Measurements from ENCODE around the gene DCAF17. TPM values are rescaled to one million over a fixed set of nuclear protein-coding genes. Genes with fewer than 3 reads are reported as not detected.

The DCAF17 gene
- total and polyA plus RNA-seq, 2 of the 13 experiments (the other 11 are each of a cell fraction or from before 2014, with no cell fraction given): 13.7 to 30.0 TPM

DNA sequence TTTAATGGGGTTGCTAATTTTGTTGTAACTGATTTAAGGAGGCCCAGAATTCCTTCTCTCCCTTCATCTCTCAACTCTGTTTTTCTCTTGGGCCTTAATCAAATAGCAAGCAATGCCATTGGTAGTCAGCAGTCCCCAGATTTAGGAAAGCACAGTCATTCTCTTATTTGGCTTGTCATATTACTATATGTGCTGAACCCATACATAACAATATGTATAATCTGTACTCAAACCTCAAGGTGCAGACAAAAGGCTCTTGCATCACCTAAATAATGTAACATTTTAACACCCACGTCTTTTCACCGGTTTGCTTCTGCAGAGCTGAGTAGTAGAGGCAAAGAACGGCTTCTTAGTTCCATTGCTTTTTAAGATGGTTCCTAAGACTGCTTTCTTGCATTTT, 33.6 kb upstream of the DCAF17 start (continued):
- no peak for TF ChIP-seq TFE3 (CRISPR knock-in tag; IDR thresholded peaks at IDR 0.05)
- no peak for TF ChIP-seq ZFAT (CRISPR knock-in tag; conservative IDR thresholded peaks at IDR 0.05)
- TF ChIP-seq ZNF350 (CRISPR knock-in tag; IDR thresholded peaks at IDR 0.05; ENCODE audit: borderline replicate concordance, low read depth): no peak
- no peak for TF ChIP-seq EEA1 (CRISPR knock-in tag; IDR thresholded peaks at IDR 0.05; ENCODE audit: borderline replicate concordance)
- TF ChIP-seq ZBTB42 (CRISPR knock-in tag; IDR thresholded peaks at IDR 0.05): no peak
- TF ChIP-seq, protein P1, sequence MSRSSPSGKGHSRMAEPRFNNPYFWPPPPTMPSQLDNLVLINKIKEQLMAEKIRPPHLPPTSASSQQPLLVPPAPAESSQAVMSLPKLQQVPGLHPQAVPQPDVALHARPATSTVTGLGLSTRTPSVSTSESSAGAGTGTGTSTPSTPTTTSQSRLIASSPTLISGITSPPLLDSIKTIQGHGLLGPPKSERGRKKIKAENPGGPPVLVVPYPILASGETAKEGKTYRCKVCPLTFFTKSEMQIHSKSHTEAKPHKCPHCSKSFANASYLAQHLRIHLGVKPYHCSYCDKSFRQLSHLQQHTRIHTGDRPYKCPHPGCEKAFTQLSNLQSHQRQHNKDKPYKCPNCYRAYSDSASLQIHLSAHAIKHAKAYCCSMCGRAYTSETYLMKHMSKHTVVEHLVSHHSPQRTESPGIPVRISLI (CRISPR knock-in tag; IDR thresholded peaks at IDR 0.05; ENCODE audit: borderline replicate concordance): no peak
- no peak for TF ChIP-seq ZNF235 (CRISPR knock-in tag; IDR thresholded peaks at IDR 0.05; ENCODE audit: borderline replicate concordance)
- TF ChIP-seq, protein P2, sequence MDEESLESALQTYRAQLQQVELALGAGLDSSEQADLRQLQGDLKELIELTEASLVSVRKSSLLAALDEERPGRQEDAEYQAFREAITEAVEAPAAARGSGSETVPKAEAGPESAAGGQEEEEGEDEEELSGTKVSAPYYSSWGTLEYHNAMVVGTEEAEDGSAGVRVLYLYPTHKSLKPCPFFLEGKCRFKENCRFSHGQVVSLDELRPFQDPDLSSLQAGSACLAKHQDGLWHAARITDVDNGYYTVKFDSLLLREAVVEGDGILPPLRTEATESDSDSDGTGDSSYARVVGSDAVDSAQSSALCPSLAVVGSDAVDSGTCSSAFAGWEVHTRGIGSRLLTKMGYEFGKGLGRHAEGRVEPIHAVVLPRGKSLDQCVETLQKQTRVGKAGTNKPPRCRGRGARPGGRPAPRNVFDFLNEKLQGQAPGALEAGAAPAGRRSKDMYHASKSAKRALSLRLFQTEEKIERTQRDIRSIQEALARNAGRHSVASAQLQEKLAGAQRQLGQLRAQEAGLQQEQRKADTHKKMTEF (CRISPR knock-in tag; IDR thresholded peaks at IDR 0.05): no peak

DNA sequence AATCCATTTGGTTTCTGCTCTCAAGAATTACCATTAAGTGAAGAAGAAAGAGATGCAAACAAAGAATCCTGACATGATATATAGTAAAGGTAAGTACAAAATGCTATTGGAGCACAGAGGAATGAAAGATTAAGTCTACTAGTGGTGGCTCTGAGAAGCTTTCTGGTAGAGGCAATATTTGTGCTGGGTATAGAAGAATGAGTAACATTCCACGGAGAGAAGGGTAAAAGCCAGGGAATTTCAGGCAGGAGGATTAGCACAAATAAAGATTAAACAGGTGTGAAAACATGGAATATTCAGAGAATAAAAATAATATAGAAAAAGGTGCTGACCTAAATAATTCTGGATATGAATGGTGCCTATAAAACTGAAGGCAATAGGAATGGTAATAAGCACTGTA, 32.1 kb upstream of the DCAF17 start:
- Histone ChIP-seq H3K79me2 (ENCODE audit: insufficient read depth, low read length) (peaks cover 50% of the 10 kb centered on the region), H3K27ac (ENCODE audit: extremely low read length, insufficient read depth, low read length) (no peak overlapping the region), H3K4me2 (ENCODE audit: low read depth, low read length) (no peak overlapping the region), H3K27me3 (ENCODE audit: control insufficient read depth in 1 of 2, insufficient read depth in 2 of 2, low read length in 2 of 2) (no peaks in the 10 kb centered on the region), H3K4me3 (replicated peaks in 1 of 3; ENCODE audit: insufficient read depth in 1 of 3, low read depth in 2 of 3, low read length in 3 of 3) (no peak overlapping the region), H2AFZ (ENCODE audit: low read length) (no peak overlapping the region), H4K20me1 (ENCODE audit: insufficient read depth, low read length) (no peaks in the 10 kb centered on the region), H3K36me3 (replicated peaks in 1 of 2; ENCODE audit: control insufficient read depth in 1 of 2, insufficient read depth in 2 of 2, low read length in 2 of 2) (peaks cover 0 to 2% of the 10 kb centered on the region in 2 experiments; a peak in 1 of 5 replicates), H3K9ac (ENCODE audit: insufficient read depth, low read depth, low read length) (no peak overlapping the region), H3K4me1 (ENCODE audit: insufficient read depth, low read length) (no peaks in the 10 kb centered on the region), H3K9me3 (ENCODE audit: low read length) (peaks cover 6% of the 10 kb centered on the region; the same call in 1 of the 2 replicates)
- intact Hi-C loops (cut with micrococcal nuclease; ENCODE audit: unreplicated experiment) (no loop called here), in situ Hi-C loops (cut with HindIII; ENCODE audit: extremely low pct_ligation_motif_present, low pct_unique_long_range_greater_than_20kb) (no loop called here)
- FAIRE-seq: no peak
- no peak for DNase-seq (ENCODE audit: low spot score)
- ChIA-PET CTCF (ENCODE audit: low intra/inter-chr PET ratio, low total read pairs) (no interaction called here), POLR2A (no interaction called here)
- WGBS (ENCODE audit: low lambda C conversion rate): 100% methylated on average over 1 of the region's 1 CpG
- no peak for ATAC-seq
- no TSS peak for BruUV-seq (replicated peaks)
- TF ChIP-seq RNF219 (CRISPR knock-in tag; IDR thresholded peaks at IDR 0.05): no peak
- peak; percentile 99 for TF ChIP-seq ZFP1 (CRISPR knock-in tag; IDR thresholded peaks at IDR 0.05)
- TF ChIP-seq, protein P3, sequence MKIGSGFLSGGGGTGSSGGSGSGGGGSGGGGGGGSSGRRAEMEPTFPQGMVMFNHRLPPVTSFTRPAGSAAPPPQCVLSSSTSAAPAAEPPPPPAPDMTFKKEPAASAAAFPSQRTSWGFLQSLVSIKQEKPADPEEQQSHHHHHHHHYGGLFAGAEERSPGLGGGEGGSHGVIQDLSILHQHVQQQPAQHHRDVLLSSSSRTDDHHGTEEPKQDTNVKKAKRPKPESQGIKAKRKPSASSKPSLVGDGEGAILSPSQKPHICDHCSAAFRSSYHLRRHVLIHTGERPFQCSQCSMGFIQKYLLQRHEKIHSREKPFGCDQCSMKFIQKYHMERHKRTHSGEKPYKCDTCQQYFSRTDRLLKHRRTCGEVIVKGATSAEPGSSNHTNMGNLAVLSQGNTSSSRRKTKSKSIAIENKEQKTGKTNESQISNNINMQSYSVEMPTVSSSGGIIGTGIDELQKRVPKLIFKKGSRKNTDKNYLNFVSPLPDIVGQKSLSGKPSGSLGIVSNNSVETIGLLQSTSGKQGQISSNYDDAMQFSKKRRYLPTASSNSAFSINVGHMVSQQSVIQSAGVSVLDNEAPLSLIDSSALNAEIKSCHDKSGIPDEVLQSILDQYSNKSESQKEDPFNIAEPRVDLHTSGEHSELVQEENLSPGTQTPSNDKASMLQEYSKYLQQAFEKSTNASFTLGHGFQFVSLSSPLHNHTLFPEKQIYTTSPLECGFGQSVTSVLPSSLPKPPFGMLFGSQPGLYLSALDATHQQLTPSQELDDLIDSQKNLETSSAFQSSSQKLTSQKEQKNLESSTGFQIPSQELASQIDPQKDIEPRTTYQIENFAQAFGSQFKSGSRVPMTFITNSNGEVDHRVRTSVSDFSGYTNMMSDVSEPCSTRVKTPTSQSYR (CRISPR knock-in tag; IDR thresholded peaks at IDR 0.05; ENCODE audit: borderline replicate concordance): no peak
- no peak for TF ChIP-seq POGZ (CRISPR knock-in tag; IDR thresholded peaks at IDR 0.05)
